CD4-positive, alpha-beta T cell treated with Interleukin-10 for 1 hour (primary cell): Measurements from ENCODE around the gene CALML3.

Experiments
- DNase-seq: peaks from one replicate; pipeline ENCODE4 v3.0.0-alpha.2; 2020

CALML3 gene

GRCh38 chr10:5492322-5492855 is 32.4 kb upstream of the CALML3 start:
- DNase-seq, result no peak

DNA sequence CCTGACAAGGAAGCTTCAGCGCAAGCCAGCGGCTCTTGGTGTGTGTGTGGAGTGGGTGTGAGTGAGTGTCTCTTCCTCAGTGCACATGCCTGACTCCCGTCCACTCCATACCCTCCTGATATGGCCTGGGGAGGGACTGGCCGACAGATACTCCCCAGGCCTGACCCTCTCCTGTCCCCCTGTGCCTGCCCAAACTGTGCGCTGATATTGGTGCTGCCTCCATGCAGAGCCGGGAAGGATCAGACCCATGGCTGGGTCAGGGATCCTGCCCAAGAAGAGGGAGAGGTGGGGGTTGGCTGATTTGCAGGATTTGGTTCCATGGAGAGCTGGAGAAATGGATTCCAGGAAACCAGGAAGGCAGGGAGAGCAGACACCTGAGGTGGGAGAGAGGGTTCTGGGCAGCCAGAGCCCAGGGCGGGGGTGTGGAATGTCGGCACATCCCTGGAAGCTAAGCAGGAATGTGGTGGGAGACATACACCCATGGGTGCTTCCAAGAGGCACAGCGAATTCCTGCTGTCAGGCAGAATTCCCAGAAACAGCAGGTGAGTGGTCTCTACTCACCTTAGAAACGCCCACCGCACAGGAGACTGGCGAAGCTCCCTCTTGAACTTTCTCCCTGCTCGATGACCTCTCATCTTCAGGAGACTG is 31.7 kb upstream of the CALML3 start:
- no peak for DNase-seq

DNA sequence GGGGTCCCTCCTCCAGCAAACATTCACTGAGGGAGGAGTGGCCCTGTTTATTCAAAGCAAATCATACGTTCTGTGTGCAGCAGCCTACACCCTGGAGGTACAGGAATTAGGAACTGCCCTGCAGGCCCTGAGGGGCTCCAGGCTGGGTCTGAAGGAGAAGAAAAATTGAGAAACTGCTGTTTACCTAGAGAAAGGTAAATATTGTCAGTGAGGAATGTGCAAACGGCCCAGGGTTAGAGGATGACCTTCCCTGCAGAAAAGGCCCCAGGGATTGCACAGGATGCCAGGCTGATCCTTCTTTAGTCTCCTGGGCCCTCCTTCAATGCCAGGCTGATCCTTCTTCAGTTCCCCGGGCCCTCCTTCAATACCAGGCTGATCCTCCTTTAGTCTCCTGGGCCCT is 31.1 kb upstream of the CALML3 start:
- DNase-seq, result no peak

GRCh38 chr10:5494611-5495010 is 30.1 kb upstream of the CALML3 start:
- no peak for DNase-seq

- no peak for DNase-seq
These were observed 28.2 kb upstream of the CALML3 start for GRCh38 chr10:5496261-5497250.

DNA sequence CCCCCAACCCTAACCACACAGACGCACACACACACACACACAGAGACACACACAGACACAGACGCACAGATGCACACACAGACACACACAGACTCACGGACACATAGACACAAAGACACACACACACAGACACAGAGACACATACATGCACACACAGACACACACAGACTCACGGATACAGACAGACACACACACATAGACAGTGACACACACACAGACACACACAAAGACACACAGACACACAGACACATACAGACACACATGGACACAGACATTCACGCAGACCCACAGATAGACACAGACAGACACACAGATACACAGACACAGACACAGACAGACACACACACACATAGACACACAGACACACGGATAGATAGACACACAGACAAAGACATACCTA is 27.5 kb upstream of the CALML3 start:
- DNase-seq, result no peak

DNA sequence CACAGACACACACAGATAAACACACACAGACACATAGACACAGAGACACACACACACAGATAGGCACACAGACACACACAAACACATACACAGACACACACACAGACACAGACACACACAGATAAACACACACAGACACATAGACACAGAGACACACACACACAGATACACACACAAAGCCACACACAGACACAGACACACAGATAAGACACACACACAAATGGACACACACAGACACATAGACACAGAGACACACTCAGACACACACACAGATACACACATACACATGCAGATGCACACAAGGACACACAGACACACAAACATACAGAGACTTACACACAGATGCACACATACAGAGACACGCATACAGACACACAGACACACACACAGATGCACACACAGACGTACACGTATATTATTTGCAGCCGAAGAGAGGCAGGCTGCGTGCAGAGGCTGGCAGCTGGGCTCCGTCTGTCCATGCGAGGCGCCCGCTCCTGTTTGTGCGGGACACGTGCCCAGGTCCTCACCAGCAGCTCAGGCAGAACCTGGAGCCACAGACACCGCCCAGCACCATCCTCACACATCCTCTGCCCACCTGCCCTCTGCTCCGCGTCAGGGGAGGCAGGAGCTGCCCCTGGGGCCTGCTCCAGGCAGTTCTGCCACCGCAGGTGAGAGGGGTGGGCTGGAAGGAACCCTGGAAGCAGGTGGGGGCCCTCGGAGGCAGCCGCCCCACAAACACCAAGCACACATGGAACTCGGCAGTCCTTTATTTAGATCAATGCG is 26.6 kb upstream of the CALML3 start:
- DNase-seq, result no peak

DNA sequence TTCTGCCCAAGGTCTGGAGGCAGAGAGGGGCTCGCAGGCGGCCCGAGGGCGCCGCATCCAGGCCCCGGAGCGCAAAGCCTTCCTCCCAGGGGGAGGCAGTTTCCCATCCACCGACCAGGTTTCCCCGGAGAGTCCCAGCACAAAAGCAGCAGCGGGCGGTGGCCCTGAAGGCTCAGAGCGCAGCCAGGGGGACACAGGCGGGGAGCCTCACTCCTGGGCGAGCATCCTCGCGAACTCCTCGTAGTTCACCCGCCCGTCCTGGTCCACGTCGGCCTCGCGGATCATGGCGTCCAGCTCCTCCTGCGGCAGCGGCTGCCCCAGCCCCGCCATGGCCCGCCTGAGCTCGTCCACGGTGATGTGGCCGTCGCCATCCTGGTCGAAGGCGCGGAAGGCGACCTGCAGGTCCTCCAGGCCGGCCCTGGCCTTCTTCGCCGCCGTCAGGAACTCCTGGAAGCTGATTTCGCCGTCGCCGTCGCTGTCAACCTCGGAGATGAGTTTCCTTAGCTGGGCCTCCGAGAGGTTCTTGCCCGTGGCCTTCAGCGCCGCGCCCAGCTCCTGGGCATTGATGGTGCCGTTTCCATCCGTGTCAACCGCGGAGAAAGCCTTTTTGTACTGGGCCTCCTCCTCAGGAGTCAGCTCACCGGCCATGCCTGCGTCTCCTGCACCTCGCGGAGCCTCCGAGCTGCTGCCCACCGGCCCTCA is 25.8 kb upstream of the CALML3 start:
- no peak for DNase-seq

- no peak for DNase-seq
These were observed 25.1 kb upstream of the CALML3 start, which contains the start of gene CALML5 for GRCh38 chr10:5499493-5500140. Gene CALML5, minus strand, starts transcription at chr10:5499570. Its CDS starts 132 bp downstream, at chr10:5499438.

DNA sequence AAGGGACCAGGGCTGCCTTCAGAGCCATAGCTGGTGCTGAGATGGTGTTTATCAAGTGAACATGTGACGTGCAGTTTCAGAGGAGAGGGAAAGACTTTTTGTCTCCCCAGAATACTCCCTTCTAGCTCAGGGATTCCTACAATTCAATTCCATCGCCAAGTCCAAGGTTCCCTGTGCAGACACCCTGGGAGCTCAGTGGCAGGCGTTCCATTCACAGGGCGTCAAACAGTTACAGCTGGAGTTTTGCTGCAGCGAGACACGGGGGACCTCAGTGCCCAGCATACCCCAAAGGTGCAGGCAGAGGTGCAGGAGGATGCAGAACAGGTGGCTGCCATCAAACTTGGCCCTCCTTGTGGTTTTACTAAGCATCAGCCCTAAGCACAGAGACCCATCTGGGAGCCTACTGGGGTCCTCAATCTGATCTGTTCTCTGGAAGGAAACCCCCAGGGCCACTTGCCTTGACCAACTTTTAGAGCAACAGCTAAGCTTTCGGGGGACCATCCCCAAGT is 24.5 kb upstream of the CALML3 start:
- DNase-seq, result no peak

- no peak for DNase-seq
These were observed 23.9 kb upstream of the CALML3 start for GRCh38 chr10:5500910-5501309.

DNA sequence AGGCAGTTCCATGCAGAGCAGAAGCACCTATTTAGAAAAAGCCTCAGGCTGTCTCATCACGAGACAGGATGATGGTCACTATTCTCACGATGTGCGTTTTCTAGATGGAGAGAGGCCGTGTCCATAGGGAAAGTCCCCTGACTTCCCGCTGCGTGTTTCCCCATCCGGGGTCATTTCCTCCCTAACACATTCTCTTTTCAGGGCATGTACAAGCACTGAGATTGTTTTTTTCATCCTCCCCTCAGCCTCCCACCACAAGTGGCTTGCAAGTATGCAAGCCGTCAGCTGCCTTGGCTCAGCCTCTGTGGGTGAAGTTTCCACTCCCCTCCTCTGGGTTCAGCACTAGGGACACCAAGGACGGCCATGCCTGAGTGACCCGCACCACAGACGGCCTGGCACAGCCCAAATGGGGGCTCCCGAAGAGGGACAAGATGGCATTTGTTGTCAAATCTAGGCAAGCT is 22.7 kb upstream of the CALML3 start:
- DNase-seq, result no peak

- no peak for DNase-seq
These were observed 21.9 kb upstream of the CALML3 start for GRCh38 chr10:5502571-5503476.

- no peak for DNase-seq
These were observed 21.3 kb upstream of the CALML3 start for GRCh38 chr10:5503477-5503835.

DNA sequence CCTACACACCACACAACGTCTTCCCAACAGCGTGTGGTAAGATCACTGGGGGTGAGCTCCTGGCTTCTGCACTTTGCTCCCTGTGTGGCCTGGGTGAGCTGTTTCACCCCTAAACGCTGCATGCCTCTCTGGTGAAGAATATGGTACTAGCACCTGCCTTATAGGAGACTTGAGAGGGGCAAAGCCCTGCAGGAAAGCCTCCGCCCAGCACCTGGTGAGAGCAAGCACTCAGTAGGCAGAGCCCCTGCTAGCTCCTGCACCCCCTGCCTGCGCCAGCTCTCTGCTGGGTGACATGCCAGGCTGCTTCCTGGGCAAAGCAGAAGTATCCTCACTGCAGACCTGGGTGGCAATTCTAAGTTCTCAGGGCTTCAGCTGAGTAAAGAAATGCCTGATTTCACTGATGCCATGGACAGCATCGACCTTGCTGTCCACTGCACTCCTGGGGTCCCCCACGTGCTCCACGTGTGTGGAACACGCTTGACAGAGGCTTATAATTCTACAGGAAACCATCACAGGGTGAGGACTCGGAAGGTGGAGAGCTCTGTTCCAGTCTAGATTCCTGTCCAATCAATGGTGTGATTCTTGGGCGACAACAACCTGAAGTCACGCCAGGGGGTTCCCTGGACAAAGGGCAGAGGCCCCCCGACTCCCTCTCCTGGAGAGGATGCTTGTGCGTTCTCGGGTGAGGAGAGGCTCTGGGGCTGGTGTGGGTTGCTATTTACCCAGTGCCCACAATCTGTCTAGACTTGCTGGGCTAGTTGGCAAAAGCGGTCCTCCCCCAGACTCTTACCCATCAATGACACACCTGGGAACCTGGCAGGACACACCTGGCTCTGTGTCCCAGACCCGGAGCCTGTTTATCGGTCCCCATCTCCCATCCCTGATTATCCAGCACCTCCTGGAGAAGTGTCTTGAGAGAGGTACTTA is 20.4 kb upstream of the CALML3 start:
- DNase-seq, result no peak

- no peak for DNase-seq
These were observed 18.5 kb upstream of the CALML3 start for GRCh38 chr10:5506246-5506645.

DNA sequence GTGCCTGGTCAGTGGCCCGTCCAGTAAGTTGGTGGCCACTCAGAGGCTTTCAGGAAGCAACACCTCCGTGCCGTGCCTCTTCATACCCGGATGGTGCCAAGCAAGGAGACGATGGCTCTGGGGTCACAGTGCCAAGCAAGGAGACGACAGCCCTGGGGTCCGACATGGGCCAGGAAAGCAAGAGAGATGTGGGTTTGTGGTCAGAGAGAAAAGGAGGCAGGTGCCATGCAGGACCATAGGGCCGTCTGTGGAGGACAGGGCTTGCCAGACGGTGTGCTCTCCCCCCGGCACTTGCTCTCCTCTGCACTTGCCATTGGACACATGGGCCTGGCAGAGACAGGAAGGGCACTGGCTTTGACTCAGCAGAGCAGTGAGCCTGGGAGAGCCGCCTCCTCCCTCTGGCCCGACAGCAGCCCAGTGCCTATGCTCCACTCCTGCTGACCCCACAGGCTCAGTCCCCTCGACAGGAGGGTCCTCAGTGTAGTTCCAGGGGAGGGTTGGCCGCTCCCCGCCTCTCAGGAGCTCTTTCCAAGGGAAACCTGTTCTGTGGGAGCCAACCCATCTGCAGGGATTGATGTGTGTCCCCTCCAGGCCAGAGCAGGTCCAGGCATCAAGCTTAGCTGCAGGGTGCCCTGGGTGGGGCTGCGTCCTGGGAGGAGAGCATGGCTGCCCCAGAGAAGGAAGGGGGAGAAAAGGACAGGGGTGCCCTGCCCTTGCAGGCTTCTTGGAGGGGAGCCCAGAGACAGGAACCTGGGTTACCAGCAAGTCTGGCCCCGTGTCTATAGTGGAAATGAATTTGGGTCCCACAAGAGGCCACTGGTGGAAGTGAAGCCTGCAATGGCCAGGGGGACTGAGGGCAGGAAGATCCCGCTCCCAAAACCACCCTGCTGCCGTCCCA is 17.8 kb upstream of the CALML3 start:
- DNase-seq, result no peak

DNA sequence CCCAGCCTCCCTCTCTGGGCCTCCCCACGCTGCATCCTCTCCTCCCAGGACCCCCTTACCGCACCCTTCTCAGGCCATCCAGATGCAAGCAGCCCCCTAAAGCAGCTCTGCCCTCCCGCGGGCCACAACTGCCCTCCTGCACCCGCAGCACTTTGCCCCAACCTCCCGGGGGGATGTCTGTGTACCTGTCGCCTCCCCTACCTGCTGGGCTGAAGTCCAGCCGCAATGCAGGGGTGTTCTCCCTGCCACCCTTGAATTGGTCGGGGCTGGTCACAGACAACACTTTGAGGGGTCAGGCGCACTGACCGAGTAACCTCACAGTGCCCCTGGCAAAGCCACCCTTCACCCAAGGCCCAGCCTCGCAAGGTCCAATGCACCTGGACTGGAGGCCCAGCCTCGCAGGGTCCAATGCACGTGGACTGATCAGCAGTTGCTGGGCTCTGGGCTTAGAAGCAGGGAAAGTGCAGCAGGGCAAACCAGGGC is 17.1 kb upstream of the CALML3 start:
- DNase-seq, result no peak
